NT2/D1 (cell line): Measurements from ENCODE around the gene ODAD2.
"Not testable (repeated sequence)": the region's sequence is repeated elsewhere in the genome, so short reads cannot be mapped to it uniquely, and the experiment has no call there.

Source experiments
- DNase-seq: peaks from one replicate; pipeline ENCODE4 v3.0.0-alpha.2; 2011; ENCODE audit warnings: low read depth, low spot score
- H3K27me3 ChIP-seq: 2 replicates; pipeline ENCODE4 v1.6.0; 2011; ENCODE audit warnings: mild to moderate bottlenecking; ENCODE audit not compliant: insufficient read length, insufficient read depth
- H3K36me3 ChIP-seq: 2 replicates; pipeline ENCODE4 v1.6.1; 2011; ENCODE audit warnings: mild to moderate bottlenecking, low read length, mixed read lengths; ENCODE audit not compliant: insufficient read depth, insufficient read length
- H3K4me1 ChIP-seq: 2 replicates; pipeline ENCODE4 v1.5.1; 2011; ENCODE audit not compliant: insufficient read depth, insufficient read length
- H3K4me3 ChIP-seq: 2 replicates; pipeline ENCODE4 v1.5.1; 2011; ENCODE audit warnings: low read depth; ENCODE audit not compliant: insufficient read length
- H3K9ac ChIP-seq: 2 replicates; pipeline ENCODE4 v1.6.0; 2011; ENCODE audit warnings: low read depth; ENCODE audit not compliant: insufficient read length
- H3K9me3 ChIP-seq: 2 replicates; pipeline ENCODE4 v1.5.1; 2011; ENCODE audit warnings: mild to moderate bottlenecking, low read length; ENCODE audit not compliant: insufficient read depth
- SUZ12 ChIP-seq: IDR thresholded peaks from 2 replicates; pipeline ENCODE4 v1.6.1; 2011; ENCODE audit not compliant: insufficient read length, insufficient read depth; ENCODE audit errors: extremely low read depth
- YY1 ChIP-seq: IDR thresholded peaks from 2 replicates; pipeline ENCODE4 v1.6.1; 2011; ENCODE audit not compliant: insufficient read length, insufficient read depth
- ZNF274 ChIP-seq: IDR thresholded peaks from 2 replicates; pipeline ENCODE4 v1.6.1; 2011; ENCODE audit warnings: mild to moderate bottlenecking, low read depth, low read length

Gene ODAD2

GRCh38 chr10:27911011-27911410 lies 87.9 kb downstream of the ODAD2 start:
- TF ChIP-seq YY1, result no peak
- no peak for TF ChIP-seq SUZ12
- no peak for TF ChIP-seq ZNF274
- no peak for DNase-seq
- H3K4me3 ChIP-seq, result no peak overlapping the region
- peaks cover 2% of the 10 kb centered on the region for H3K4me1 ChIP-seq
- no peak overlapping the region for H3K9ac ChIP-seq
- H3K36me3 ChIP-seq, result no peaks in the 10 kb centered on the region
- no peaks in the 10 kb centered on the region for H3K27me3 ChIP-seq
- H3K9me3 ChIP-seq, result no peaks in the 10 kb centered on the region

- no peak for DNase-seq
- no peaks in the 10 kb centered on the region for H3K9me3 ChIP-seq
- TF ChIP-seq ZNF274, result no peak
- no peak for TF ChIP-seq YY1
- TF ChIP-seq SUZ12, result no peak
These were observed 90.6 kb downstream of the ODAD2 start for GRCh38 chr10:27908231-27908630.

GRCh38 chr10:27899485-27899884 lies 99.4 kb downstream of the ODAD2 start:
- H3K27me3 ChIP-seq, H3K4me3 ChIP-seq, H3K9ac ChIP-seq, H3K4me1 ChIP-seq, H3K36me3 ChIP-seq: not testable (repeated sequence)
- H3K9me3 ChIP-seq, result peaks cover 14% of the 10 kb centered on the region
- DNase-seq, result peak; percentile 49

More at GRCh38 chr10:27908231-27908630, 90.6 kb downstream of the ODAD2 start:
- Histone ChIP-seq H3K27me3 (no peaks in the 10 kb centered on the region), H3K4me3 (no peak overlapping the region), H3K4me1 (peaks cover 2% of the 10 kb centered on the region), H3K9ac (no peak overlapping the region), H3K36me3 (no peaks in the 10 kb centered on the region)

DNA sequence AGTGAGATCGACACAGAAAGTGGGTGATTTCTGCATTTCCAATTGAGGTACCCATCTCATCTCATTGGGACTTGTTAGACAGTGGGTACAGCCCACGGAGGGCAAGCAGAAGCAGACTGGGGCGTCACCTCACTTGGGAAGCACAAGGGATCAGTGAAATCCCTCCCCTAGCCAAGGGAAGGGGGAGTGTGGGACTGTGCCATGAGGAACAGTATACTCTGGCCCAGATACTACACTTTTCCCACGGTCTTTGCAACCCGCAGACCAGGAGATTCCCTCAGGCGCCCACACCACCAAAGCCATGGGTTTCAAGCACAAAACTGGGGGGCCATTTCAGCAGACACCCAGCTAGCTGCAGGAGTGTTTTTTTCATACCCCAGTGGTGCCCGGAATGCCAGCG lies 99.8 kb downstream of the ODAD2 start:
- H3K27me3 ChIP-seq, result no peaks in the 10 kb centered on the region
- peaks cover 4% of the 10 kb centered on the region for H3K4me1 ChIP-seq
- H3K36me3 ChIP-seq, result no peaks in the 10 kb centered on the region
- TF ChIP-seq ZNF274 (no peak), YY1 (no peak), SUZ12 (no peak)
- no peak overlapping the region for H3K9ac ChIP-seq
- no peak overlapping the region for H3K4me3 ChIP-seq
- no peak for DNase-seq
- H3K9me3 ChIP-seq, result peaks cover 14% of the 10 kb centered on the region

DNA sequence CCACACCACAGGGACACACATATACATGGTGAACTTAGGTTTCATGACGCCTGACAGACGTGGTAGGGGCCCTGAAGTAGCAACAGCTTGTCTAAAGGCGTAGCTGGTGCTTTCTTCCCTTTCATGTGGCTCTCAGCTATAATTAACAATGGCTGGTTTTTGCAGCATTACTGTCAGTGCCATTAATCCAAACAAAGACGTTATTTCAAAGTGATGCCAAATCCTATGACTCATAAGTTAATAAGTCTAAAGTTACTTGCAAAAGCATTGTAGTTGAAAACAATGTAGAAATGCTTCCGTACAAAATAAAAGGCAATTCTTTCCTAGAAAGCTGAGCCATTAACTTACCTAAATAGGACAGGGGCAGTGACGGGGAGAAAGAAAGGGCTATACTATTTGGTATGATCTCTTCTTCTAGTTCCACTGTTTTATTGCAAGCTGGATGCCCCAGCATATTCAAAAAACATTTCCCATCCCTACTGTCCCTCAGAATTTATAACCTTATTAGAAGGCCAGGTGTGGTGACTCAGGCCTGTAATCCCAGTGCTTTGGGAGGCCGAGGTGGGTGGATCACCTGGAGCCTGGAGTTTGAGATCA lies 105.4 kb downstream of the ODAD2 start:
- H3K9me3 ChIP-seq, result peaks cover 11% of the 10 kb centered on the region

DNA sequence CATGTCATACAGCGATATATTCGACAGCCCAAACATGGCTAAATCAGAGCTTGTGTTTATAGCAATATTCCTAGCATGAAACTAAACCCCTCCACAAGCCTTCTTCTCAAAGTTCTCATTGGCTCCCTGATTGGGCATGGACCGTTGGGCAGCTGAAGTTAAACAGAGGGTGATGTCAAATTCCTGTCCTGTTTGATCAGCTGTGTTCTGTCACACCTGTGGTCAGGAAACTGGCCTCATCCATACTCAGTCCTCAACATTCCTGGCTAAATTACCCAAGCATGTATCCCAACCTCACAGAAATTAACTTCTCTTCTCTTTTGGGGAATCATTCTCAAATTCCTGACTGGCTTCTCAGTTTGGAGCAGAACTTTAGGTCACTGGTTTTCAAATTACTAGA lies 107.9 kb downstream of the ODAD2 start:
- Histone ChIP-seq H3K4me1 (no peaks in the 10 kb centered on the region), H3K9me3 (no peaks in the 10 kb centered on the region), H3K27me3 (no peaks in the 10 kb centered on the region), H3K4me3 (no peak overlapping the region), H3K36me3 (no peaks in the 10 kb centered on the region), H3K9ac (no peak overlapping the region)
- no peak for DNase-seq
- no peak for TF ChIP-seq ZNF274
- no peak for TF ChIP-seq SUZ12
- TF ChIP-seq YY1, result no peak

More for the DNA sequence above, 105.4 kb downstream of the ODAD2 start:
- Histone ChIP-seq H3K9ac (no peak overlapping the region), H3K36me3 (no peaks in the 10 kb centered on the region), H3K4me1 (no peaks in the 10 kb centered on the region), H3K4me3 (no peak overlapping the region), H3K27me3 (no peaks in the 10 kb centered on the region)
- TF ChIP-seq YY1, result no peak
- no peak for TF ChIP-seq SUZ12
- TF ChIP-seq ZNF274, result no peak
- no peak for DNase-seq

- no peaks in the 10 kb centered on the region for H3K36me3 ChIP-seq
- TF ChIP-seq SUZ12 (no peak), YY1 (no peak), ZNF274 (no peak)
- H3K4me1 ChIP-seq, result no peaks in the 10 kb centered on the region
- no peaks in the 10 kb centered on the region for H3K9me3 ChIP-seq
- no peak overlapping the region for H3K4me3 ChIP-seq
- H3K27me3 ChIP-seq, result no peaks in the 10 kb centered on the region
- DNase-seq, result no peak
- H3K9ac ChIP-seq, result no peak overlapping the region
These were observed 109.4 kb downstream of the ODAD2 start for GRCh38 chr10:27889518-27889917.
